ENCODE measurements around the gene ZFAND5. TPM values are rescaled to one million over a fixed set of nuclear protein-coding genes. Genes with fewer than 3 reads are reported as not detected.

The ZFAND5 gene
- total and polyA plus RNA-seq, 2 of the 13 experiments (the other 11 are each of a cell fraction or from before 2014, with no cell fraction given), result 53.4 to 60.2 TPM

DNA sequence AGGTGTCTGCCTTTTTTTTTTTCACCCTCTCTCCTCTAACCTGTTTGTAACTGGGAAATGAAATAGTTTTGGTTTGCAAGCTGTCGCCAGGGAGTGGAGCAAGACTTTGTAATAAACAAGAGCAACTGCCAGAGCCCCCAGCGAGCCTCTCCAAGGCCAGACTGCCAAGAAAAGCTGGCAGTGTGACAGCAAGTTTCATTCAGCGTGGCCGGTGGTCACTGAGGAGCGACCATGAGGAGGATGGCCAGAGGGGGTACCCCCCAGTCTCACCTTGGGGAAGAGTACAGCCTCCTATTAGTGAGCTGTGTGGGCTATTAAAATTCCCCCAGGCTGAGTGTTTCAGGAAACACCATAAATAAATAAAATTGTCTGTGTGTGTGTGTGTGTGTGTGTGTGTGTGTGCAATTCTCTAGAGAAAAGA lies 49.9 kb downstream of the ZFAND5 start:
- no peak overlapping the region for H3K4me3 ChIP-seq (replicated peaks in 1 of 3; ENCODE audit: insufficient read depth in 1 of 3, low read depth in 2 of 3, low read length in 3 of 3)
- WGBS (ENCODE audit: low lambda C conversion rate), result 4% methylated on average over 5 of the region's 5 CpGs
- H3K36me3 ChIP-seq (replicated peaks in 1 of 2; ENCODE audit: control insufficient read depth in 1 of 2, insufficient read depth in 2 of 2, low read length in 2 of 2), result no peaks in the 10 kb centered on the region
- no peaks in the 10 kb centered on the region for H4K20me1 ChIP-seq (ENCODE audit: insufficient read depth, low read length)
- H3K27me3 ChIP-seq (ENCODE audit: control insufficient read depth in 1 of 2, insufficient read depth in 2 of 2, low read length in 2 of 2), result no peaks in the 10 kb centered on the region; a peak in 1 of 5 replicates
- DNase-seq (ENCODE audit: low spot score) (no peak), ATAC-seq (no peak), FAIRE-seq (no peak)
- H3K27ac ChIP-seq (ENCODE audit: extremely low read length, insufficient read depth, low read length), result no peak overlapping the region
- BruUV-seq (replicated peaks), result no TSS peak
- H3K4me2 ChIP-seq (ENCODE audit: low read depth, low read length), result peak overlapping the region; percentile 32
- H3K9ac ChIP-seq (ENCODE audit: insufficient read depth, low read depth, low read length), result no peak overlapping the region
- no peak overlapping the region for H2AFZ ChIP-seq (ENCODE audit: low read length)
- no peaks in the 10 kb centered on the region for H3K9me3 ChIP-seq (ENCODE audit: low read length)
- in situ Hi-C loops (cut with HindIII; ENCODE audit: extremely low pct_ligation_motif_present, low pct_unique_long_range_greater_than_20kb) (no loop called here), intact Hi-C loops (cut with micrococcal nuclease; ENCODE audit: unreplicated experiment) (no loop called here)
- CTCF ChIA-PET (ENCODE audit: low intra/inter-chr PET ratio, low total read pairs), result no interaction called here
- no peak for TF ChIP-seq ZNF468 (CRISPR knock-in tag; IDR thresholded peaks at IDR 0.05)
- TF ChIP-seq ZNF670 (CRISPR knock-in tag; IDR thresholded peaks at IDR 0.05; ENCODE audit: borderline replicate concordance), result no peak
- TF ChIP-seq ISL2 (CRISPR knock-in tag; IDR thresholded peaks at IDR 0.05), result no peak
- no peak for TF ChIP-seq DPF2 (CRISPR knock-in tag; IDR thresholded peaks at IDR 0.05; ENCODE audit: borderline replicate concordance, low read depth)
- TF ChIP-seq, protein P1, sequence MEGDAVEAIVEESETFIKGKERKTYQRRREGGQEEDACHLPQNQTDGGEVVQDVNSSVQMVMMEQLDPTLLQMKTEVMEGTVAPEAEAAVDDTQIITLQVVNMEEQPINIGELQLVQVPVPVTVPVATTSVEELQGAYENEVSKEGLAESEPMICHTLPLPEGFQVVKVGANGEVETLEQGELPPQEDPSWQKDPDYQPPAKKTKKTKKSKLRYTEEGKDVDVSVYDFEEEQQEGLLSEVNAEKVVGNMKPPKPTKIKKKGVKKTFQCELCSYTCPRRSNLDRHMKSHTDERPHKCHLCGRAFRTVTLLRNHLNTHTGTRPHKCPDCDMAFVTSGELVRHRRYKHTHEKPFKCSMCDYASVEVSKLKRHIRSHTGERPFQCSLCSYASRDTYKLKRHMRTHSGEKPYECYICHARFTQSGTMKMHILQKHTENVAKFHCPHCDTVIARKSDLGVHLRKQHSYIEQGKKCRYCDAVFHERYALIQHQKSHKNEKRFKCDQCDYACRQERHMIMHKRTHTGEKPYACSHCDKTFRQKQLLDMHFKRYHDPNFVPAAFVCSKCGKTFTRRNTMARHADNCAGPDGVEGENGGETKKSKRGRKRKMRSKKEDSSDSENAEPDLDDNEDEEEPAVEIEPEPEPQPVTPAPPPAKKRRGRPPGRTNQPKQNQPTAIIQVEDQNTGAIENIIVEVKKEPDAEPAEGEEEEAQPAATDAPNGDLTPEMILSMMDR (CRISPR knock-in tag; IDR thresholded peaks at IDR 0.05), result no peak
- no peak for TF ChIP-seq SIX4 (CRISPR knock-in tag; IDR thresholded peaks at IDR 0.05)
- no peak for TF ChIP-seq ZBTB8A (CRISPR knock-in tag; IDR thresholded peaks at IDR 0.05; ENCODE audit: borderline replicate concordance, low read depth)
- TF ChIP-seq, protein P2, sequence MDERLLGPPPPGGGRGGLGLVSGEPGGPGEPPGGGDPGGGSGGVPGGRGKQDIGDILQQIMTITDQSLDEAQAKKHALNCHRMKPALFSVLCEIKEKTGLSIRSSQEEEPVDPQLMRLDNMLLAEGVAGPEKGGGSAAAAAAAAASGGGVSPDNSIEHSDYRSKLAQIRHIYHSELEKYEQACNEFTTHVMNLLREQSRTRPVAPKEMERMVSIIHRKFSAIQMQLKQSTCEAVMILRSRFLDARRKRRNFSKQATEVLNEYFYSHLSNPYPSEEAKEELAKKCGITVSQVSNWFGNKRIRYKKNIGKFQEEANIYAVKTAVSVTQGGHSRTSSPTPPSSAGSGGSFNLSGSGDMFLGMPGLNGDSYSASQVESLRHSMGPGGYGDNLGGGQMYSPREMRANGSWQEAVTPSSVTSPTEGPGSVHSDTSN (CRISPR knock-in tag; IDR thresholded peaks at IDR 0.05), result no peak
- no peak for TF ChIP-seq GTF2F1 (IDR thresholded peaks at IDR 0.05; ENCODE audit: low read length)
- TF ChIP-seq ZNF501 (CRISPR knock-in tag; IDR thresholded peaks at IDR 0.05), result no peak
- TF ChIP-seq BORCS8-MEF2B (CRISPR knock-in tag; IDR thresholded peaks at IDR 0.05), result no peak
- no peak for TF ChIP-seq ZNF30 (CRISPR knock-in tag; IDR thresholded peaks at IDR 0.05)
- H3K4me1 ChIP-seq (ENCODE audit: insufficient read depth, low read length), result peaks cover 13% of the 10 kb centered on the region; the same call in 1 of the 2 replicates
- no peaks in the 10 kb centered on the region for H3K79me2 ChIP-seq (ENCODE audit: insufficient read depth, low read length)
- POLR2A ChIA-PET, result interaction anchor here (1.4 kb wide), 1 partner anchor 50 kb away, joined by 9 read pairs; the partner anchor contains the start of gene ZFAND5

Measured in HepG2 (cell line).